A549 treated with RU486 at 1 μM for 4 hours (cell line): ENCODE results near the gene TBX1. TPM values are rescaled to one million over a fixed set of nuclear protein-coding genes. Genes with fewer than 3 reads are reported as not detected.

Experiments used
- total RNA-seq: library from RNA; stranded (reverse); fragments of 200-300 nt; extraction: Qiagen RNA extraction; gene quantifications from 5 replicates; pipeline ENCODE4 v1.2.3, GENCODE V29; 2022; ENCODE audit warnings: low read depth

Gene TBX1
- 2.8 to 5.1 TPM (median 4.1 TPM) in 5 replicates for total RNA-seq

DNA sequence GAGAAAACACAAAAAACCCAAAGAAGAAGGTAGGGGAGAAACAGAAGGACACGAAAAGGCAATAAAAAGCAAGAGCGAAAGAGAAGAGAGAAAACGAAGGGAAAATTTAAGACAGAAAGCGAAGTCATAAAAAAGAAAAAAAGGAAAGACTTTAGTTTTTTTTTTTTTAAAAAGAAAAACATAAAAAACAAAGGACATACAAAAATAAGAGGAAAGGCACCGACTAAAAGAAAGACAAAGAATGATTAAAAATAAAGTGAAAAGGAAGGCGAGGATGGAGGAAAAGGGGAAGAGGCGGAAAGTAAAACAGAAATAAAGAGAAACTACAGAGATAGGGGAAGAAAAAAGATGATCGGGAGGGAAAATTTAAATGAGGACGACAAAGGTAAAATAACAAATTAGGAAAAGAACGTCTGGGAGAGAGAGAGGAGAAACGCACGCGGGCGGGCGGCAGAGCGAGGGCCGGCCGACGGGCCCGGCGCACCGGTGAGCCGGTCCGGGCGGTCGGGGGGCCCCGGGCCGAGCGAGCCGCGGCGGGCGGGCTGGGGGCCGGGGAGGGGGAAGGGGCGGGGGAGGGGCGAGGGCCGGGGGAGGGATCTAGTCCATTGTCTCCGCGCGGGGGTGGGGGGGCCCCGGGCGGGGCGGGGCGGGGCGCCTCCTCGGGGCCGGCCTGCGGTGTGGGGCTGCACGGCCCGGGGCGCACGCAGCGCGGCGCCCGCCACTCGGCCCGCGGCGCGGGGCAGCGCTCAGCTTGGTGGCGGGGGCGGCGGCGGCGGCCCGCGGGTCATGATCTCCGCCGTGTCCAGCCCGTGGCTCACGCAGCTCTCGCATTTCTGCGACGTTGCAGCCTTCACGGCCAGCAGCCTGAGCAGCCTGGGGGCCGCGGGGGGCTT lies at the start of gene TBX1:
Gene TBX1 (plus strand): TSS at position 721 of the 893 bp plus-strand sequence. CDS start 66 bp downstream, at position 787.

GRCh38 chr22:19714312-19715187 lies 46.0 kb upstream of the TBX1 start, which contains the start of gene SEPTIN5:
TSS of gene SEPTIN5 (plus strand) at chr22:19714503. CDS start at chr22:19714589, 86 bp downstream.

GRCh38 chr22:19723232-19723982 lies 37.2 kb upstream of the TBX1 start, which contains the start of gene GP1BB:
TSS of gene GP1BB (plus strand) at chr22:19723539. CDS start at chr22:19723570, 31 bp downstream.

Other genes with a start within 250 kb of the TBX1 start
- not detected in 5 replicates for gene CLDN5, start 236.4 kb upstream of the TBX1 start, total RNA-seq
- gene SEPTIN5, start 46.3 kb upstream of the TBX1 start, total RNA-seq, result 7.2 to 9.9 TPM (median 9.1 TPM) in 5 replicates
- 0.58 to 1.7 TPM (median 1.3 TPM) in 5 replicates for gene GP1BB, start 37.2 kb upstream of the TBX1 start, total RNA-seq
- gene GNB1L, start 94.1 kb downstream of the TBX1 start, total RNA-seq, result 10.4 to 18.8 TPM (median 17.4 TPM) in 5 replicates
- 5.2 to 8.8 TPM (median 6.5 TPM) in 5 replicates for gene RTL10, start 94.1 kb downstream of the TBX1 start, total RNA-seq
- 113 to 170 TPM (median 156 TPM) in 5 replicates for gene COMT, start 181.0 kb downstream of the TBX1 start, total RNA-seq
- gene TXNRD2, start 181.0 kb downstream of the TBX1 start, total RNA-seq, result 25.6 to 39.2 TPM (median 34.1 TPM) in 5 replicates